Panc1 (cell line): ENCODE data around the gene MAP1S. TPM values are rescaled to one million over a fixed set of nuclear protein-coding genes. Genes with fewer than 3 reads are reported as not detected.

Experiments
- ATAC-seq: fragments of 200-7000 bp; cut with Tn5 transposase; 2 replicates; pipeline ENCODE4 v1.9.1; 2020; ENCODE audit warnings: mild to moderate bottlenecking, moderate library complexity
- BruUV-seq: library from RNA; stranded (reverse); fragments of 400-500 nt; replicated peaks from 2 replicates; lab custom pipeline; 2021; lab: Mats Ljungman, UMichigan
- CTCF ChIA-PET: fragments of 300-600 bp; sonication (Branson Sonifier 250); formaldehyde crosslinking; loops from one replicate; lab custom pipeline; 2022; ENCODE audit warnings: antibody characterized with exemption; lab: Charles Lee
- POLR2A ChIA-PET: fragments of 300-600 bp; sonication (Branson Sonifier 250); formaldehyde crosslinking; loops from one replicate; lab custom pipeline; 2022; ENCODE audit warnings: antibody characterized with exemption; lab: Charles Lee
- DNase-seq: peaks from one replicate; pipeline ENCODE4 v3.0.0-alpha.2; 2010; ENCODE audit warnings: low read depth, low spot score
- H3K27ac ChIP-seq: 2 replicates; pipeline ENCODE4 v1.5.1; 2011; ENCODE audit warnings: mild to moderate bottlenecking, low read length, inconsistent platforms
- H3K27me3 ChIP-seq: fragments of 200-500 bp; sonication (Bioruptor generic); 2 replicates; pipeline ENCODE4 v1.6.0; 2014; ENCODE audit warnings: low read length, inconsistent platforms; ENCODE audit not compliant: control insufficient read depth, insufficient read depth
- H3K36me3 ChIP-seq: fragments of 200-500 bp; sonication (Bioruptor generic); 2 replicates; pipeline ENCODE4 v1.5.1; 2014; ENCODE audit warnings: inconsistent platforms, mild to moderate bottlenecking, low read length, moderate library complexity; ENCODE audit not compliant: control insufficient read depth, insufficient read depth
- H3K4me1 ChIP-seq: 2 replicates; pipeline ENCODE4 v1.5.1; 2011; ENCODE audit warnings: inconsistent platforms, mild to moderate bottlenecking, low read length, moderate library complexity; ENCODE audit not compliant: control insufficient read depth, insufficient read depth
- H3K4me3 ChIP-seq, 2 experiments: 2 replicates each; pipeline ENCODE4 v1.5.1; 2011 to 2012; ENCODE audit warnings: low read depth in 2 of 2, low read length in 2 of 2, mild to moderate bottlenecking in 2 of 2, inconsistent platforms in 1 of 2, moderate library complexity in 1 of 2
- H3K9me3 ChIP-seq: fragments of 200-500 bp; sonication (Bioruptor generic); 2 replicates; pipeline ENCODE4 v1.5.1; 2014; ENCODE audit warnings: low read depth, mild to moderate bottlenecking, inconsistent platforms, low read length, moderate library complexity; ENCODE audit not compliant: control insufficient read depth, insufficient read depth
- POLR2AphosphoS5 ChIP-seq: IDR thresholded peaks from 2 replicates; pipeline ENCODE4 v1.6.1; 2012; ENCODE audit warnings: mild to moderate bottlenecking, low read depth, low read length, moderate library complexity
- REST ChIP-seq, 2 experiments: IDR thresholded peaks; 2 replicates each; pipeline ENCODE4 v1.6.1; 2011 to 2012; ENCODE audit warnings: low read depth in 2 of 2, control low read depth in 1 of 2, low read length in 1 of 2, mild to moderate bottlenecking in 1 of 2, moderate library complexity in 1 of 2; ENCODE audit not compliant: insufficient read depth in 1 of 2
- SIN3A ChIP-seq: IDR thresholded peaks from 2 replicates; pipeline ENCODE4 v1.6.1; 2012; ENCODE audit warnings: low read depth, mild to moderate bottlenecking, low read length, moderate library complexity, borderline replicate concordance; ENCODE audit not compliant: insufficient read depth
- TCF7L2 ChIP-seq: IDR thresholded peaks from 2 replicates; pipeline ENCODE4 v1.6.1; 2011; ENCODE audit warnings: mild to moderate bottlenecking, low read depth, low read length, inconsistent platforms
- in situ Hi-C: cut with HindIII; loops from 2 replicates; pipeline ENCODE4 v1.10.0; 2016; ENCODE audit warnings: low sequenced_read_pairs, low pct_unique_long_range_greater_than_20kb
- intact Hi-C: fragments of 100-400 bp; cut with micrococcal nuclease; formaldehyde crosslinking; loops from one replicate; pipeline ENCODE4 v1.10.0; 2022; ENCODE audit not compliant: unreplicated experiment
- total RNA-seq: library from RNA; stranded (reverse); gene quantifications from one replicate; pipeline ENCODE4 v1.2.1, GENCODE V29; 2021; ENCODE audit not compliant: unreplicated experiment
- TF ChIP-seq, protein P1 (sequence below): fragments of 450-650 bp; IDR thresholded peaks from 2 replicates; pipeline ENCODE4 v1.5.1; 2017; ENCODE audit warnings: mild to moderate bottlenecking

The MAP1S gene
- total RNA-seq, 1 experiment from 2014 or later: 56.6 TPM

DNA sequence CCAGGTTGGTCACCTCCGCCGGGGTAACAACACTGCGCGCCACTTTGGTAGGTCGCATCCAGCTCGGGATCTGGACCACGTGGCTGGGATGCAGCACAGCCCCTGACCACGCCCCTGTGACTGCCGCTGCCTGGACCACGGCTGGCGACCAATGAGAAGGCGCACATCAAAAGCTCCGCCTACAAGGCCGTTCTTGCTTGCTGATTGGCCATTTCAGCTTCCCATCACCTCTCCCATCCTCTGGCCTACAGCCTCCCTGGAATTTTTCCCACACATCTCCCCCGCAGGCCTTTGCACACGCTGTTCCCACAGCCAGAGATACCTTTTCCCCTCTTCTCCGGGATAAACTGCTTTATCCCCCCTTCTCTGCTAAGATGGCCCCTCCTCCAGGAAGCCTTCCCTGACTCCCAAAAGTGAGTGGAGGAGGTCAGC lies 12.5 kb upstream of the MAP1S start:
- H3K9me3 ChIP-seq: no peaks in the 10 kb centered on the region
- peak; percentile 45; the same call in 1 of the 2 replicates for ATAC-seq
- intact Hi-C loops: no loop called here
- no peaks in the 10 kb centered on the region for H3K36me3 ChIP-seq
- no peaks in the 10 kb centered on the region for H3K27me3 ChIP-seq
- TF ChIP-seq SIN3A: no peak
- ChIA-PET CTCF (no interaction called here), POLR2A (no interaction called here)
- H3K4me3 ChIP-seq: no peak overlapping the region
- H3K4me1 ChIP-seq: no peaks in the 10 kb centered on the region
- no peak for DNase-seq
- in situ Hi-C loops: no loop called here
- no peak overlapping the region for H3K27ac ChIP-seq
- no TSS peak for BruUV-seq

GRCh38 chr19:17711851-17712250 lies 7.4 kb upstream of the MAP1S start:
- BruUV-seq: no TSS peak
- no peaks in the 10 kb centered on the region for H3K36me3 ChIP-seq
- no peaks in the 10 kb centered on the region for H3K4me1 ChIP-seq
- POLR2A ChIA-PET: no interaction called here
- no peaks in the 10 kb centered on the region for H3K27me3 ChIP-seq
- in situ Hi-C loops: no loop called here
- no peak overlapping the region for H3K4me3 ChIP-seq
- intact Hi-C loops: no loop called here
- CTCF ChIA-PET: no interaction called here
- TF ChIP-seq, protein P1, sequence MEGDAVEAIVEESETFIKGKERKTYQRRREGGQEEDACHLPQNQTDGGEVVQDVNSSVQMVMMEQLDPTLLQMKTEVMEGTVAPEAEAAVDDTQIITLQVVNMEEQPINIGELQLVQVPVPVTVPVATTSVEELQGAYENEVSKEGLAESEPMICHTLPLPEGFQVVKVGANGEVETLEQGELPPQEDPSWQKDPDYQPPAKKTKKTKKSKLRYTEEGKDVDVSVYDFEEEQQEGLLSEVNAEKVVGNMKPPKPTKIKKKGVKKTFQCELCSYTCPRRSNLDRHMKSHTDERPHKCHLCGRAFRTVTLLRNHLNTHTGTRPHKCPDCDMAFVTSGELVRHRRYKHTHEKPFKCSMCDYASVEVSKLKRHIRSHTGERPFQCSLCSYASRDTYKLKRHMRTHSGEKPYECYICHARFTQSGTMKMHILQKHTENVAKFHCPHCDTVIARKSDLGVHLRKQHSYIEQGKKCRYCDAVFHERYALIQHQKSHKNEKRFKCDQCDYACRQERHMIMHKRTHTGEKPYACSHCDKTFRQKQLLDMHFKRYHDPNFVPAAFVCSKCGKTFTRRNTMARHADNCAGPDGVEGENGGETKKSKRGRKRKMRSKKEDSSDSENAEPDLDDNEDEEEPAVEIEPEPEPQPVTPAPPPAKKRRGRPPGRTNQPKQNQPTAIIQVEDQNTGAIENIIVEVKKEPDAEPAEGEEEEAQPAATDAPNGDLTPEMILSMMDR: no peak
- TF ChIP-seq POLR2AphosphoS5 (no peak), TCF7L2 (no peak), SIN3A (no peak), REST (IDR thresholded peaks at IDR 0.05; ENCODE audit: insufficient read depth in 1 of 2, low read depth in 2 of 2, low read length in 1 of 2) (no peak)
- no peaks in the 10 kb centered on the region for H3K9me3 ChIP-seq
- no peak overlapping the region for H3K27ac ChIP-seq
- ATAC-seq (no peak), DNase-seq (no peak)

GRCh38 chr19:17716309-17716929 lies 2.9 kb upstream of the MAP1S start:
- ChIA-PET POLR2A (interaction anchor here (0.6 kb wide), 2 partner anchors 153 to 563 kb away, joined by 3 to 6 read pairs; no protein-coding TSS in a partner anchor), CTCF (interaction anchor here (0.6 kb wide), 1 partner anchor 373 kb away, joined by 4 read pairs; no protein-coding TSS in a partner anchor)
- no peaks in the 10 kb centered on the region for H3K36me3 ChIP-seq
- ATAC-seq: no peak
- no peak overlapping the region for H3K27ac ChIP-seq
- intact Hi-C loops: no loop called here
- no peak overlapping the region for H3K4me3 ChIP-seq
- peaks cover 9% of the 10 kb centered on the region for H3K4me1 ChIP-seq
- no peaks in the 10 kb centered on the region for H3K27me3 ChIP-seq
- no peaks in the 10 kb centered on the region for H3K9me3 ChIP-seq
- in situ Hi-C loops: no loop called here
- TF ChIP-seq TCF7L2 (no peak), POLR2AphosphoS5 (no peak)
- no peak for DNase-seq
- BruUV-seq: no TSS peak
